Bronchial epithelial cell (primary cell): Measurements from ENCODE around the gene SIRT5. TPM values are rescaled to one million over a fixed set of nuclear protein-coding genes. Genes with fewer than 3 reads are reported as not detected.

Experiments used
- DNase-seq: peaks from one replicate; pipeline ENCODE4 v3.0.0-alpha.2; 2010; ENCODE audit warnings: low read depth
- FAIRE-seq: peaks from 2 replicates; lab custom pipeline; 2011; peaks lifted over from hg19 to GRCh38; lab: Jason Lieb, UNC
- H3K27me3 ChIP-seq: 2 replicates; pipeline ENCODE4 v1.5.1; 2011; ENCODE audit warnings: low read length; ENCODE audit not compliant: control insufficient read depth, insufficient read depth
- H3K36me3 ChIP-seq: 2 replicates; pipeline ENCODE4 v1.5.1; 2011; ENCODE audit warnings: low read length; ENCODE audit not compliant: control insufficient read depth, insufficient read depth
- H3K4me3 ChIP-seq: 2 replicates; pipeline ENCODE4 v1.5.1; 2011; ENCODE audit warnings: mild to moderate bottlenecking, low read depth, low read length, control low read depth
- CTCF ChIP-seq: IDR thresholded peaks from 2 replicates; pipeline ENCODE4 v1.5.1; 2011; ENCODE audit warnings: mild to moderate bottlenecking, moderate library complexity, low read length, control low read depth, inconsistent platforms; ENCODE audit not compliant: insufficient read depth, severe bottlenecking
- total RNA-seq: library from RNA; depleted of rRNA; stranded (reverse); fragments of >200 nt; gene quantifications from 2 replicates; pipeline ENCODE4 v1.2.1, GENCODE V29; 2014

SIRT5 gene
- total RNA-seq, 1 donor from 2014 or later, result 10.8 TPM

- TF ChIP-seq CTCF, result no peak
- no peak for DNase-seq
- Histone ChIP-seq H3K27me3 (no peaks in the 10 kb centered on the region), H3K4me3 (no peak overlapping the region), H3K36me3 (no peaks in the 10 kb centered on the region)
- FAIRE-seq, result no peak
Measured at GRCh38 chr6:13541496-13541895, 32.9 kb upstream of the SIRT5 start.

GRCh38 chr6:13544454-13545186 lies 29.8 kb upstream of the SIRT5 start:
- Histone ChIP-seq H3K36me3 (no peaks in the 10 kb centered on the region), H3K4me3 (no peak overlapping the region), H3K27me3 (no peaks in the 10 kb centered on the region)
- no peak for DNase-seq
- no peak for TF ChIP-seq CTCF
- peak; percentile 87 for FAIRE-seq

- FAIRE-seq (no peak), DNase-seq (no peak)
- TF ChIP-seq CTCF, result no peak
- Histone ChIP-seq H3K27me3 (no peaks in the 10 kb centered on the region), H3K4me3 (no peak overlapping the region), H3K36me3 (no peaks in the 10 kb centered on the region)
Measured at GRCh38 chr6:13545885-13546284, 28.5 kb upstream of the SIRT5 start.

GRCh38 chr6:13548500-13549210 lies 25.7 kb upstream of the SIRT5 start:
- TF ChIP-seq CTCF, result no peak
- Histone ChIP-seq H3K4me3 (no peak overlapping the region), H3K27me3 (no peaks in the 10 kb centered on the region), H3K36me3 (no peaks in the 10 kb centered on the region)
- FAIRE-seq (no peak), DNase-seq (no peak)

GRCh38 chr6:13550656-13551055 lies 23.7 kb upstream of the SIRT5 start:
- TF ChIP-seq CTCF, result no peak
- H3K4me3 ChIP-seq, result no peak overlapping the region
- no peak for DNase-seq
- H3K36me3 ChIP-seq, result no peaks in the 10 kb centered on the region
- H3K27me3 ChIP-seq, result no peaks in the 10 kb centered on the region
- FAIRE-seq, result no peak
